ENCODE measurements around the gene AK3.
A peak's percentile ranks its signal among the peaks of the same experiment; 100 is the strongest.
"Not testable (repeated sequence)": the region's sequence is repeated elsewhere in the genome, so short reads cannot be mapped to it uniquely, and the experiment has no call there.

The AK3 gene

DNA sequence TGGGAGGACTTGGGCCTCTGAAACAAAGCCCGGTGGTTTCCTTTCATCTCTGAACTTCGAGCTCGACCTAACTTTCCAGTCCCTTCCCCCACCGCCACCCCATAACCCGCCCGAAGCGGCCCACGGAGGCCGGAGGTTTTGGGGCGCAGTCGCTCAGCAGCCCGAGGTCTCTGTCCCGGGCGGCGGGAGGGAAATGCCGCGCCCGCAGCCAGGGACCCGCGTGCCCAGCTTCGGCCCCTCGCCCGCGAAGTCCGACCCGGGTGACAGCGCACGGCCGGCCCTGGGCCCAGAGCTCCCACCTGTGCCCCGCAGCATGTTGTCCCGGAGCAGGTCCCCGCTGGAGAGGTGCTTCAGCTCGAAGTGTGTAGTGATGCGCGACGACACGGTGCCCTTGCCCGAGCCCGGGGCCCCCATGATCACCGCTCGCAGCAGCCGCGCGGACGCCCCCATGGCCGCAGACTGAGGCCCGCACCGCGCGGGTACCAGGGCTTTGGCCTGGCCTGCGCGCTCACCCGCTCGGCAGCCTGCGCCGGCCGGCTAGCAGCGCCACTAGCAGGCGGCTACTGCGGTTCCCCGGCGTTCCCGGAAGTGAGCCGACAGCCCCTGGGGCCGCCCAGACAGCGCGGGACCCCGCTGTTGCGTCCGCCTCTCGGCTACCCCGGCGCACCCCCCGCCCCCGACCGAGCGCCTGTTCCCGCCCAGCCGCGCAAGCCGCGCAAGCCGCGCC lies at the start of gene AK3:
Gene AK3 (minus strand): TSS at position 565 of the 727 bp plus-strand sequence. CDS start 115 bp downstream, at position 450.
- DNase-seq (ENCODE audit: low read depth, low spot score) = peak; percentile 96

DNA sequence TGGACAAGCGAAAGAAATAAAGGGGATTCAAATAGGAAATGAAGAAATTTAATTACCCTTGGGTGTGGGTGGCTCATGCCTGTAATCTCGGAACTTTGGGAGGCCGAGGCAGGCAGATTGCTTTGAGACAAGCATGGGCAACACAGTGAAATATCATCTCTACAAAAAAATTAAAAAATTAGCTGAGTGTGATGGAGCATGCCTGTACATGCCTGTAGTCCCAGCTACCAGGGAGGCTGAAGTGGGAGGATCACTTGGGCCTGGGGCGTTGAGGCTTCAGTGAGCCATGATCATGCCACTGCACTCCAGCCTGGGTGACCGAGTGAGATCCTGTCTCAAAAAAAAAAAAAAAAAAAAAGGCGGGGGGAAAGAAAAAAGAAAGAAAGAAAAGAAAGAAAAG lies 47.7 kb upstream of the AK3 start:
- DNase-seq (ENCODE audit: low read depth, low spot score) = no peak

DNA sequence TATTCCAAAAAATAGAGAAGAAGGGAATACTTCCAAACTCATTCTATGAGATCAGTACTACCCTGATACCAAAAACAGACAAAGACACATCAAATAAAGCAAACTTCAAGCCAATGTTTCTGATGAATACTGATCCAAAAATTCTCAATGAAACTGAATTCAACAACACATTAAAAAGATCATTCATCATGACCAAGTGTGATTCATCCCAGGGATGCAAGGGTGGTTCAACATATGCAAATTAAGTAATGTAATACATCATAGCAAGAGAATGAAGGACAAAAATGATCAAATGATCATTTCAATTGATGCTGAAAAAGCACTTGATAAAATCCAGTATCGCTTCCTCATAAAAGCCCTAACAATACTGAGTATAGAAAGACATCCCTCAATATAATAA lies 46.9 kb upstream of the AK3 start:
- DNase-seq (ENCODE audit: low read depth, low spot score) = no peak

DNA sequence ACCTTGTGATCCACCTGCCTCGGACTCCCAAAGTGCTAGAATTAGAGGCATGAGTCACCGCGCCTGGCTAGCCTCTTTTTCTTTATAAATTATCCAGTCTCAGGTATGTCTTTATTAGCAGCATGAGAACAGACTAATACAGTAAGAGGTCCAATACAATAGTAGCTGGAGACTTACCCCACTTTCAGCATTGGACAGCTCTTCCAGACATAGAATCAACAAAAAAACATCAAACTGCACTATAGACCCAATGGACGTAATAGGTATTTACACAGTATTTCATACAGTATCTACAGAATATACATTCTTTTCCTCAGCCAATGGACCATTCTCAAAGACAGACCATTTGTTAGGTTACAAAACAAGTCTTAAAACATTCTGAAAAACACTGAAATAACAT lies 45.6 kb upstream of the AK3 start:
- DNase-seq (ENCODE audit: low read depth, low spot score) = no peak

DNA sequence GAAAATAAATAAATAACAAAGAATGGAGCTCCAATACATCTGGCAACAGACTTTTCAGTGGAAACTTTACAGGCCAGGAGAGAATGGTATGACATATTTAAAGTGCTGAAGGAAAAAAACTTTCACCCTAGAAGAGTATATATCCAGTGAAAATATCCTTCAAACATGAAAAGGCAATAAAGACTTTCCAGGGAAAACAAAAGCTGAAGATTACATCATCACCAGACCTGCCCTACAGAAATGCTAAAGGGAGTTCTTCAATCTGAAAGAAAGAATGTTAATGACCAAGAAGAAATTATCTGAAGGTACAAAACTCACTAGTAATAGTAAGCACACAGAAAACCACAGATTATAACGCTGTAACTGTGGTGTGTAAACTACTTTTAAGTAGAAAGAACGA lies 43.4 kb upstream of the AK3 start:
- DNase-seq (ENCODE audit: low read depth, low spot score) = no peak

DNA sequence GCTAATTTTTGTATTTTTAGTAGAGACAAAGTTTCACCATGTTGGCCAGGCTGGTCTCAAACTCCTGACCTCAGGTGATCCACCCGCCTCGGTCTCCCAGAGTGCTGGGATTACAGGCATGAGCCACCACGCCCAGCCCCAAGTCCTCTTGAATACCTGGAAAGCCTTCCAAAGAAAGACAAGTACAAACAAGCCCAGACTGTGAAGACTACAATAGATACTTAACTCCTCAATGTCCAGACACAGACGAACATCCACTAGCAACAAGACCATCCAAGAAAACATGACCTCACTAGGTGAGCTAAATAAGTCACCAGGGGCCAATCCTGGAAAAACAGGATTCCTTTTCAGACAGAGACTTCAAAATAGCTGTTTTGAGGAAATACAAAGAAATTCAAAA lies 42.2 kb upstream of the AK3 start:
- DNase-seq (ENCODE audit: low read depth, low spot score) = not testable (repeated sequence)

DNA sequence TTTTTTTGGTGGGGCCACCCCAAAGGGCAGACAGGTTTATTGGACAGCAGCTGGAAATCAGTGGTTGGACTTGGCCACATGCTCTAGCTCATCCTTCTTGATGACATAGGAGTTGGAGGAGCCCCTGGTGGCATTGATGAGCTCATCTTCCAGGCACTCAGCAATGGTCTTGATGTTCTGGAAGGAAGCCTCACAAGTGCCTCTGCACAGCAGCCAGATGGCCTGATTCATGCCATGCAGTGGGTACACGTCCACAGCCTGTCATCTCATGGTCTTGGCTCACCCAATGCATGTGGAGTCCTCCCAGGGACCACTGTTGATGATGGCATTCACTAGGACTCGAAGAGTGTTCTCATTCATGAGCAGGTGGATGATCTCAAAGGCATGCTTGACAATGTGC lies 40.4 kb upstream of the AK3 start:
- DNase-seq (ENCODE audit: low read depth, low spot score) = no peak

DNA sequence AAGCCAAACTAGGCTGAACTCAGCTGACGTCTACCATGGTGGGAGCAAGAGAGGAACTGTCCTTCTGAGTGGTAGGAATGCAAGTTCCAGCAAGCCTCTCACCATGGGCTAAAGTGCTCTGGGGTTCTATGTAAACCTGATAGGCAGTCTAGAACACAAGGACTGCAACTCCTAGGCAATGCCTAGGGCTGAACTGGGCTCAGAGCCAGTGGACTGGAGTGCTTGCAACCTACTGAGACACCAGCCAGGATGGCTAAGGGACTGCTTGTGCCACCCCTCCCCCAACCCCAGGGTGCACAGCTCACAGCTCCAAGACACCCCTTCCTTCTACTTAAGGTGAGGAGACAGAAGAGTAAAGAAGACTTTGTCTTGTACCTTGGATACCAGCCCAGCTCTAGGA lies 39.6 kb upstream of the AK3 start:
- no peak for DNase-seq (ENCODE audit: low read depth, low spot score)

DNA sequence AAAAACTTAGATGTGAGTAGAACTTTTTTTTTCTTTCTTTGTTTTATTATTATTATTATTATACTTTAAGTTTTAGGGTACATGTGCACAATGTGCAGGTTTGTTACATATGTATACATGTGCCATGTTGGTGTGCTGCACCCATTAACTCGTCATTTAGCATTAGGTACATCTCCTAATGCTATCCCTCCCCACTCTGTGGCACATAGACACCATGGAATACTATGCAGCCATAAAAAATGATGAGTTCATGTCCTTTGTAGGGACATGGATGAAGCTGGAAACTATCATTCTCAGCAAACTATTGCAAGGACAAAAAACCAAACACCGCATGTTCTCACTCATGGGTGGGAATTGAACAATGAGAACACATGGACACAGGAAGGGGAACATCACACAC lies 34.0 kb upstream of the AK3 start:
- DNase-seq (ENCODE audit: low read depth, low spot score) = not testable (repeated sequence)

DNA sequence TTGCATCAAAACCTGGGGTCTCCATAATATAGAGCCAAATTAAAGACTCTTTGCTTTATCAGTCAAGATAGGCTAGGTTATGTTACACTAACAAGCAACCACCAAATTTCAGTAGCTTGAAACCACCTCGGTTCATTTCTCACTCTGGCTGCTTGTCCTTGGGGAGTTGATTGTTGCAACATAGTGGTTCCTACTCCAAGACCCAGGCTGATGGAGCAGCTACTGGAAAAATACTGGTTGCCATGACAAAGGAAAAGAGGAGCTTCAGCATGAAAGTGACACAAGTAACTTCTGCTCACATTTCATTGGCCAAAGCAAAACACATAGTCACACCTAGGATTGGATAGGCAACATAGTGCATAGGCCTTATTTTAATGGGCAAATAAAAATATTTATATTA lies 33.2 kb upstream of the AK3 start:
- DNase-seq (ENCODE audit: low read depth, low spot score) = no peak

DNA sequence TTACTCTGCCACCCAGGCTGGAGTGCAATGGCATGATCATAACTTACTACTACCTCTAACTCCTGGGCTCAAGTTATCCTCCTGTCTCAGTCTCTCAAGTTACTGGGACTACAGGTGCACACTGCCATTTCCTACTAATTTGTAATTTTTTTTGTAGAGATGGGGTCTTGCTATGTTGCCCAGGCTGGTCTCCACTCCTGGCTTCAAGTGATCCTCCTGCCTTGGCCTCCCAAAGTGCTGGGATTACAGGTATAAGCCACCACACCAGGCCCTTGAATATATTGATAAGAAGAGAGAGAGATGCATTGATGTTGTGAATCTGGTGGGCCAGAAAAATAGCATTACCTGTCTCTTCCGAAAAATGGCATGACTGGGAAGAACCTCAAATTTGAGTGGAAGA lies 30.8 kb upstream of the AK3 start:
- no peak for DNase-seq (ENCODE audit: low read depth, low spot score)

DNA sequence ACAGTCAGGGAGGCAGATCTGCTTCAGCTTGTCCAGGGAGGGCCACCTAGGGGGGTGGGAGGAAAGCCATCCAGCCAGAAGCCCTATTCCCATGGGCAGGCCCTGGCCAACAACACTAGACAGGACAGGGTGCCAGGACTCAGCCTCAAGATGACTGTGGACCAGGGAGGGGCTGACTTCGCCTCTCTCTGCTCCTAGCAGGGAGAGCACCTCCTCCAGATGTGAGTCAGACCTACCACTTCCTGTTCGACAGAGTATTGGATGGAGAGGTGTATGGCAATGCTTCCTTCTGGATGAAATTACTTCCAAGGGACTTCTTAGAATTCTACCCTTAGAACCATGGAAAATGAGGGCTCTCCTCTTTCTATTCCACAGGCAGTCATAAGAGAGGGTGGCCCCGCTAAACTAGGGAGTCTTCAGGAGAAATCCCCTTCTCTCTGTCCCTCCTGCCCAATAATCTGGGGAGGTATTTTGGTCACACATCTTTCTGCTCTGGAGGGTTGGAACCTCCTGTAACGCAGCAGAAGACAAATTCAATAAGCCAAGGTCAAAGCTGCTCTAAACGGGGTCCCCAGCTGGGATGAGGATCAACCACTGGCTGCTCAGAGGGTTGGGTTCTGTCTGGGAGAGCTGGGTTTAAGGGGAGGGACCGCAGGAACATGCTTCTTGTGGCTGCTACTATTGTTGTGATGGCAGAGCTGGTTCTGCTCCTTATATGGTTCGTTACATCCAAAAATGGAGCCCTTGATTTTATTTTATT lies 28.5 kb upstream of the AK3 start:
- DNase-seq (ENCODE audit: low read depth, low spot score) = no peak

DNA sequence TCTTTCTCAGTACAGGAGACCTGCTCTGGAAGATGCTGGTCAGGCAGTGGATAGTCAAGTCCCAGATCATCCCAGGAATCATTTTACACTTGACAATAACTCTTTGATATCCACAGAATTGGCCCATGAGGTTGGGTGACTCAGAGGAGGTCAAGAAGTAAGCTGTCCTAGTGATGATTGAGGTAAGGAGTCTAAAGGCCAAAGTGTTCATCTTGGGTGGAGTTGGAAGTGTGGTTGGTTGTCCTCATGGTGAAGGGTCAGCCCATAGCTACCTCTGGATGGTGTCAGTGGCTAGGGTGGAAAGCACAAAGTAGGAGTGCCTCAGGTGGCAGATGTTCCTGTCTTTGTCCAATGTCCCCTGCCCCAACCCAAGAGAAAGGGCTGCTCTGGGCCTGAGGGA lies 27.7 kb upstream of the AK3 start:
- no peak for DNase-seq (ENCODE audit: low read depth, low spot score)

DNA sequence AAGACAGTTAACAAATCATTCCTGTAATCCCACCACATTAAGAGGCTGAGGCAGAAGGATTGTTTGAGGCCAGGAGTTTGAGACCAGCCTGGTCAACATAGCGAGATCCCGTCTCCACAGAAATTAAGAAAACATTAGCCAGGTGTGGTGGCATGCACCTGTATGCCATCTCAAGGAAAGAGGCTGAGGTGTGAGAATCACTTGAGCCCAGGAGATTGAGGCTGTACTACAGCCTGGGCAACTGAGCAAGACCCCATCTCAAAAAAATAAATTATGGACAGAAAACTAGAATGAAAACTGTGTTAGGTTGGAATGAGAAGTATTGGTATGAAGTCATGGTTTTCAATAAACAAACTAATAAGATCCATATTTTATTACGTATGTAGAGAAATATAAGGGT lies 23.0 kb upstream of the AK3 start:
- DNase-seq (ENCODE audit: low read depth, low spot score) = no peak

DNA sequence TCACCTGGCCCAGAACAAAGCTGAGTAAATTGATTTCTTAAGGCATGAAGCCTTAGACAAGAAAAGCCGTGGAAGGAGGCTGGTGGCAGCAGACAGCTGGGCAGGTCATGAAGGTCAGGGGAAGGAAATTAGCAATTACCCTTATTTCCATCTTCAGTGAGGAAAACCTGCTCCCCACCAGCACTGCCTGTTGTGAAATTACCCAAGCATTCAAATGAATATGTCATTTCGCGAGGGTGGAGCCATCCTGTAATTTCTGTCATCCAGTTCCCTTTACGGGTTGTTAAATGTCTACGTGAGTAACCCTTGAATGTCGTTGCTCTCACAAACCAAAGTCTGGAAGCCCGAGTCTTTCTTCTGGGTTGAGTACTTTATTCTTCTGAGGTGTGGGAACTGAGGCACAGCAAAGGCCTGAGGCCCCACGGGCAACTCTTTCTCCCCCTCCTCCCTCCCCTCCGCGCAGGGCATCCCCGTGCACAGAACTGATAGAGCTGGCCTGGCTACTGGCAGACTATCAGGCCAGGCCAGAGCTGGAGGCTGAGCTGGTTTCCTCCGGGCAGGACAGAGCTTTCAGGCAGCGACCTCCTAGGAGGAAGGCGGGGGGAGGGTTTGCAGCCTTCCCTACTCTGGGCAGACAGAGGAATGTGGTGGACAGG lies 22.0 kb upstream of the AK3 start:
- DNase-seq (ENCODE audit: low read depth, low spot score) = peak; percentile 37

DNA sequence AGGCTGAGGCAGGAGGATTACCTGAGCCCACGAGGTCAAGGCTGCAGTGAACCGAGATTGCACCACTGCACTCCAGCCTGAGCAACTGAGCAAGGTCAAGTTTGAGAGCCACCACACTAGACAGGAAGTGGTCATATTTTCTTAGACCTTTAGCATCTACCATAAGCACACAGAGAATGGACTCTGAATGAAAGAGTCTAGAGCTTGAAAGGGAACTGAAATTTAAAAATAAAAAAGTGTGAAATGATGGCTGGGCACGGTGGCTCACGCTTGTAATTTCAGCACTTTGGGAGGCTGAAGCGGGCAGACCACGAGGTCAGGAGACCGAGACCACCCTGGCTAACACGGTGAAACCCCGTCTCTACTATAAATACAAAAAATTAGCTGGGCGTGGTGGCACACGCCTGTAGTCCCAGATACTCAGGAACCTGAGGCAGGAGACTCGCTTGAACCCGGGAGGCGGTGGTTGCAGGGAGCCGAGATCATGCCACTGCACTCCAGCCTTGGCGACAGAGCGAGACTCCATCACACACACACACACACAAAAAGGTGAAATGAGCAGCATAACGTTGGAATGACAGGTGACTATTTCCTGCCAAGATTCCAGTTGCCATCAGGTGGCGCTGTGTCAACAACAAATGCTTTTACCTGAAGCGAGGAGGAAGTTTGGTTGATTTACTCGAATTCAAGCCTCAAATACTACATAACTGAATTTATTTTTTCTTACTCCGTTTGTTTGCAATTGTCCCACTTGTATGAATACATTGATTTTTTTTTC lies 21.3 kb upstream of the AK3 start:
- peak; percentile 82 for DNase-seq (ENCODE audit: low read depth, low spot score)

DNA sequence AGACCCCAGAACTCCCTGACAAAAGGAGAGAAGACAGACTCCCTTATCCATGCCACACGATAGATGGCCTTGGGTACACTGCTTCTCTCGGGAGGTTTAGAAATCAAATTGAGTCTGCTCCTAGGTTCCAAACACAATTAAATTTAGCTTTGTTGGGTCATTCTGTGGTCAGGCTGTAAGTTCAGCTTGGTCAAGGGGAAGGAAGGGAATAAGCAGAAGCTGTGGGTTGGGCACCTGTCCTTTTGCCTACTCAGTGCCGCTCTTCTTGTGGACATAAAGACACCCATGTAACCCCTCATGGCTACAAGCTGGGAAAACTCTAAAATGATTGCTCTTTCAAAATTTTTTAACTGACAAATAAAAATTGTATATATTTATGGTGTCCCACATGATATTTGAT lies 19.1 kb upstream of the AK3 start:
- DNase-seq (ENCODE audit: low read depth, low spot score) = no peak

DNA sequence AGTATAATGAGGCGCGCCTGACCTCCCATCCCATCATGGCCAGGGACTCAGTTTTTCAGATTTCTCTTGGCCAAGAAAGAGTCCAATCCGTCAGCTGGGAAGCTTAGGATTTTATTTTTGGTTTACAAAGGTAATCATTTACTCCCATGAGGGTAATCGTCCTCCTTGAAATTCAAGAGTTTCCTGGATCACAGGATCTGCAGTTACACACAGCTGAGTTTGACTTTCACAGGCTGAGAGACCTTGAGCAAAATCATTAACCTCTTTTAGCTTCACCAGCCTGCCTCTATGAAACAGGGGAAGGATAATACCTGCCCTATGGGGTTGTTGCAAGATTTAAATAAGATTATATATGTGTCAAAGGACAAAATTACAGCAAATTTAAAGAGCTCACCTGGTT lies 15.4 kb upstream of the AK3 start:
- DNase-seq (ENCODE audit: low read depth, low spot score) = no peak

DNA sequence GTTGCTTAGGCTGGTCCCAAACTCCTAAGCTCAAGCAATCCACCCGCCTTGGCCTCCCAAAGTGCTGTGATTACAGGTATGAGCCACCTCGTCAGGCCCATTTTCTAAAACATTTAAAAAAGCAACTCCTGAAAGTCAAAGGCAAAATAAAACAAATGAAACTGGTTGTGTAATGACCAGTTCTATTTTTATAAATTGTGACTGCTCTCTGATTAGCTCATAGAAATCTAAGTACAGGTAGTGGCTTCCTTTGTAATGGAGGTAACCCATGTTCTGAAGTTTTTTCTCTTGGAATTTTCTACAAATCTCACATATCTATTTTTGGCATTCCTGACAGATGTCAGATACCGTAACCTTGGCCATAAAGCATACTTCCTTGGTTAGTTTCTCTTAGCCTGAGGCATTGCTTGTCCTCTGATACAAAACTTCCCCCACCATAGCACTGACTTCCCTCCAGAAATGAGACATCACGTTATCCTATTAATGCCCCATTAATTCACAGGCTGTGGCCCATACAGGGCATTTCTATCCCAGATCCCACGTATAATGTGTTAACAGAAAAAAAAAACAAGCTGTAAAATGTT lies 14.1 kb upstream of the AK3 start:
- DNase-seq (ENCODE audit: low read depth, low spot score) = no peak

DNA sequence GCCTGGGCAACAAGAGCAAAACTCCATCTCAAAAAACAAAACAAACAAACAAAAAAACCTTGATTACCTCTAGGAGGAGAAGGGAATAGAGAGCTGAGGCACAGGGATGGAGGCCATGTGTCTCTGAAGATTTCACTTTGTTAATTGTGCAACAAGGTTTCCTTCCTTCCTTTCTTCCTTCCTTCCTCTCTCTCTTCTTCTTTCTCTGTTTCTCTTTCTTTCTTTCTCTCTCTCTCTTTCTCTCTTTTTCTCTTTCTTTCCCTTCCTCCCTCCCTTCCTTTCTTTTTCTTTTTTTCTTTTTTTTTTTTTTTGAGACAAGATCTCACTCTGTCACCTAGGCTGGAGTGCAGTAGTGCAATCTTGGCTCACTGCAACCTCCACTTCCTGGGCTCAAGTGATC lies 13.5 kb upstream of the AK3 start:
- DNase-seq (ENCODE audit: low read depth, low spot score) = not testable (repeated sequence)

DNA sequence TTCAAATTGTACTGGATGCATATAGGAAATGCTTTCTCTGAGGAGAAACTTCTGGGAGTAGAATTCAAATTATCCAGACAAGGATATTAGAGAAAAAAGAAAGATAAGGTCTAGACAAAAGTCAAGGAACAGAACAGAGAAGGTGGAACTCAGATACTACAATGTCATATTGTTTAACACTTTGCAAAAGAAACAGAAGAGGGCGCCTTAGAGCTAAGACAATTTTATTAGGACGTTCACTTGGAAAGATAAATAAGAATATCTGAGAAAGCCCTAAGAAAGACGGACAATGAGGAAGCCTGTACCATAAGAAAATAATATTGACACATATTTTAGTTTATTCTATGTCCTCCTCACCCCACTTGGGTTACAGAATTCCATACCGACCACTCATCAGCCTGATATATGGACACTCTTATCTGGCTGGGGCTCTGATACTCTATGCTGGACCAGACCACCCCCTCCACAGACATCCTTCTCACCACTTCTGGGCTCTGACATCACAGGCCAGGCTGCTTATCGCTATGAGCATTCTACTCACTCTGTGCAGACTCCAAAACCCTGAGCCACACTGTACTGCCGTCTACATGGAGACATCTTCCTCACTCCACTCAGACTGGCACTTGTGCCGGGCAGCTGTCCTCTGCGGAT lies 9.1 kb upstream of the AK3 start:
- peak; percentile 61 for DNase-seq (ENCODE audit: low read depth, low spot score)
